MCF 10A (cell line): ENCODE results near the gene AOX1. TPM values are rescaled to one million over a fixed set of nuclear protein-coding genes. Genes with fewer than 3 reads are reported as not detected.
A peak's percentile ranks its signal among the peaks of the same experiment; 100 is the strongest.

Experiments
- BruUV-seq: library from RNA; stranded (reverse); fragments of 400-500 nt; replicated peaks from 2 replicates; lab custom pipeline; 2021; lab: Mats Ljungman, UMichigan
- CTCF ChIA-PET: fragments of 300-600 bp; sonication (Branson Sonifier 250); formaldehyde crosslinking; extraction: SDS; loops from one replicate; lab custom pipeline; 2021; ENCODE audit warnings: antibody characterized with exemption, inconsistent platforms; lab: Yijun Ruan, JAX
- POLR2A ChIA-PET: fragments of 300-600, 350-650 bp; sonication (Branson Sonifier 250); formaldehyde crosslinking; extraction: SDS; loops from one replicate; lab custom pipeline; 2020; ENCODE audit warnings: antibody characterized with exemption, inconsistent platforms; lab: Yijun Ruan, JAX
- DNase-seq: peaks from one replicate; pipeline ENCODE4 v3.0.0-alpha.2; 2018; ENCODE audit not compliant: unreplicated experiment
- H3K27ac Mint-ChIP-seq: one replicate; pipeline ENCODE4 v1.8.0; 2022; ENCODE audit warnings: mild to moderate bottlenecking, low read depth, mixed read lengths; ENCODE audit not compliant: unreplicated experiment
- H3K27me3 Mint-ChIP-seq: one replicate; pipeline ENCODE4 v1.8.0; 2022; ENCODE audit warnings: mixed read lengths; ENCODE audit not compliant: insufficient read depth, unreplicated experiment
- H3K36me3 Mint-ChIP-seq: one replicate; pipeline ENCODE4 v1.8.0; 2022; ENCODE audit warnings: mild to moderate bottlenecking, moderate library complexity, mixed read lengths; ENCODE audit not compliant: insufficient read depth, unreplicated experiment
- H3K4me1 Mint-ChIP-seq: one replicate; pipeline ENCODE4 v1.8.0; 2022; ENCODE audit warnings: mixed read lengths; ENCODE audit not compliant: insufficient read depth, unreplicated experiment
- H3K4me3 Mint-ChIP-seq: one replicate; pipeline ENCODE4 v1.8.0; 2022; ENCODE audit warnings: mild to moderate bottlenecking, moderate library complexity, mixed read lengths; ENCODE audit not compliant: unreplicated experiment
- H3K9me3 Mint-ChIP-seq: one replicate; pipeline ENCODE4 v1.8.0; 2022; ENCODE audit warnings: mixed read lengths; ENCODE audit not compliant: unreplicated experiment
- CTCF ChIP-seq: fragments of 200-600 bp; IDR thresholded peaks from one replicate; pipeline ENCODE4 v1.8.0; 2022; ENCODE audit warnings: antibody characterized with exemption, mild to moderate bottlenecking; ENCODE audit not compliant: unreplicated experiment
- intact Hi-C: fragments of 100-400 bp; cut with micrococcal nuclease; formaldehyde crosslinking; loops from 2 replicates; pipeline ENCODE4 v1.14.1; 2022
- total RNA-seq: library from RNA; stranded (reverse); gene quantifications from 2 replicates; pipeline ENCODE4 v1.2.3, GENCODE V29; 2022

Gene AOX1
- total RNA-seq, 1 experiment from 2014 or later, result 54.0 TPM

- BruUV-seq, result no TSS peak
- Mint-ChIP-seq H3K4me3 (no peak overlapping the region), H3K9me3 (no peaks in the 10 kb centered on the region), H3K36me3 (no peaks in the 10 kb centered on the region), H3K27me3 (no peaks in the 10 kb centered on the region), H3K4me1 (peaks cover 6% of the 10 kb centered on the region), H3K27ac (no peak overlapping the region)
- ChIA-PET CTCF (interaction anchor here (0.6 to 7.3 kb wide), 29 partner anchors 10 to 731 kb away, joined by 3 to 72 read pairs (median 6); partner anchors contain the start of gene AOX1), POLR2A (interaction anchor here (0.6 to 1.5 kb wide), 4 partner anchors 8 to 131 kb away, joined by 3 to 9 read pairs (median 3); no protein-coding TSS in a partner anchor)
- intact Hi-C loops, result loop anchor here (1.0 to 10.0 kb wide), 6 partner anchors 86 to 731 kb away; no protein-coding TSS in a partner anchor
- DNase-seq, result no peak
- TF ChIP-seq CTCF, result no peak
Observed at GRCh38 chr2:200703926-200704637, 118.3 kb downstream of the AOX1 start.

GRCh38 chr2:200705305-200706041 lies 119.7 kb downstream of the AOX1 start:
- CTCF ChIA-PET, result interaction anchor here (0.5 to 7.3 kb wide), 14 partner anchors 10 to 730 kb away, joined by 3 to 72 read pairs (median 4); no protein-coding TSS in a partner anchor
- POLR2A ChIA-PET, result no interaction called here
- DNase-seq, result no peak

DNA sequence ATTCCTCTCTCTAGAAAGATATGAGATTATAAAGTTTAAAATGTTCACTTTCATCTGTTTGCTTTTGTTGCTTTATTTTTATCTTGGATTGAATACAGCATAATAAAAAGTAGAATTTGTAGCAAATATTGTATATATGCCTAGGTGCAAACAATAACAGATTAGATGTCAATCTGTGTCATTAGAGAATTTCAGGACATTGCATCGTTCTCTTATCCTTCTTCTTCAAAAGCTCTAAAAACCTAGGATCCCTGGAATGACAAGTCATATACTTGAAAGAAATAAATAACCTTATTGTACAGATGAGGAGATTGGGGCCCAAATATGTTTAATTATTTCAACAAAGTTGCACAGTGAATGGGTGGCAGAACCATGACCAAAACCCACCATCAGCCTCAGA lies 123.1 kb downstream of the AOX1 start:
- H3K27ac Mint-ChIP-seq, result peak overlapping the region; percentile 16
- POLR2A ChIA-PET, result no interaction called here
- TF ChIP-seq CTCF, result no peak
- H3K36me3 Mint-ChIP-seq, result no peaks in the 10 kb centered on the region
- CTCF ChIA-PET, result interaction anchor here (6.0 kb wide), 1 partner anchor 25 kb away, joined by 86 read pairs; no protein-coding TSS in a partner anchor
- peaks cover 12% of the 10 kb centered on the region for H3K4me1 Mint-ChIP-seq
- BruUV-seq, result no TSS peak
- H3K27me3 Mint-ChIP-seq, result no peaks in the 10 kb centered on the region
- intact Hi-C loops, result loop anchor here (10.0 kb wide), 1 partner anchor 466 kb away; no protein-coding TSS in a partner anchor
- no peak overlapping the region for H3K4me3 Mint-ChIP-seq
- no peak for DNase-seq
- H3K9me3 Mint-ChIP-seq, result no peaks in the 10 kb centered on the region

More at GRCh38 chr2:200705305-200706041, 119.7 kb downstream of the AOX1 start:
- Mint-ChIP-seq H3K27ac (no peak overlapping the region), H3K4me3 (no peak overlapping the region), H3K9me3 (no peaks in the 10 kb centered on the region), H3K27me3 (no peaks in the 10 kb centered on the region), H3K4me1 (peaks cover 6% of the 10 kb centered on the region), H3K36me3 (no peaks in the 10 kb centered on the region)
- no TSS peak for BruUV-seq
- intact Hi-C loops, result loop anchor here (10.0 kb wide), 1 partner anchor 469 kb away; no protein-coding TSS in a partner anchor
- TF ChIP-seq CTCF, result no peak
